Activated CD8-positive, alpha-beta memory T cell treated with anti-CD3 and anti-CD28 coated beads, Interleukin-2, amount 50 U/mL, for 4 hours (primary cell): Measurements from ENCODE around the gene NUP62.

Experiments
- DNase-seq: peaks from one replicate; pipeline ENCODE4 v3.0.0-alpha.2; 2020

NUP62 gene

GRCh38 chr19:49864890-49865289, 64.4 kb downstream of the NUP62 start:
- DNase-seq, result no peak

- no peak for DNase-seq
These were observed 65.4 kb downstream of the NUP62 start for GRCh38 chr19:49863935-49864320.

- no peak for DNase-seq
These were observed 65.9 kb downstream of the NUP62 start for GRCh38 chr19:49863254-49863934.

GRCh38 chr19:49862391-49863253, 66.7 kb downstream of the NUP62 start:
- DNase-seq, result no peak

- no peak for DNase-seq
These were observed 67.5 kb downstream of the NUP62 start for GRCh38 chr19:49861541-49862378.

- no peak for DNase-seq
These were observed 68.2 kb downstream of the NUP62 start for GRCh38 chr19:49861107-49861506.

- no peak for DNase-seq
These were observed 68.8 kb downstream of the NUP62 start for GRCh38 chr19:49860336-49861102.

GRCh38 chr19:49859682-49860335, 69.5 kb downstream of the NUP62 start:
- no peak for DNase-seq

GRCh38 chr19:49858088-49858985, 71.0 kb downstream of the NUP62 start:
- no peak for DNase-seq

- DNase-seq, result no peak
These were observed 71.5 kb downstream of the NUP62 start for GRCh38 chr19:49857838-49858087.

GRCh38 chr19:49857061-49857837, 72.1 kb downstream of the NUP62 start:
- no peak for DNase-seq
